ENCODE data around the gene RPL7A.

The RPL7A gene

DNA sequence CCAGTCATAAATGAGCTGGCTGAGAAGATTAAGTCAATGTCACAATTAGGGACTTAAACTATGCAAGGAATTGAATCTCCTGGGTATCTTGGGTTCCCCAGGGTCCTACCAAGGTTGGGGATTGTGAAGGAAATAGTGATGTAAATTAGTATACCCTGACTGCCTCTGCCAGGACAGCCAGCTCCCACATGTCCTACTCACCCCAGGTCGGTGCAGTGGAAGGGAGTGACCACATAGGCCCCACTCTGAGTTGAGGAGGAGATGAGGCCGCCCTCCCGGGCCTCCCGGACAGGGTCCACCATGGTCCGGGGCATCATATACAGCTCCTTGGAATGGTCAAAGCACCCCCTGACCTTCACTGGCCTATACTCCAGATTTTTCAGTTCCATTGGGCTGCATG is 5.5 kb downstream of the RPL7A start:
- no peak overlapping the region for H3K4me3 ChIP-seq (ENCODE audit: low read depth in 1 of 5, low read length in 5 of 5)
- peaks cover 6 to 56% (median 47%) of the 10 kb centered on the region in 5 donors for H3K4me1 ChIP-seq (ENCODE audit: control insufficient read depth in 5 of 5, insufficient read depth in 5 of 5, low read length in 5 of 5)
- peaks cover 5 to 62% (median 41%) of the 10 kb centered on the region in 5 donors for H3K36me3 ChIP-seq (ENCODE audit: control insufficient read depth in 5 of 5, insufficient read depth in 5 of 5, low read length in 5 of 5)
- no peak overlapping the region for H3K27ac ChIP-seq (ENCODE audit: low read depth, low read length)
- no peaks in the 10 kb centered on the region for H3K27me3 ChIP-seq (ENCODE audit: control insufficient read depth in 5 of 5, insufficient read depth in 4 of 5, low read length in 5 of 5)
- no peak overlapping the region for H3K9ac ChIP-seq (ENCODE audit: low read length in 5 of 5)
- peaks cover 0 to 2% (median 0%) of the 10 kb centered on the region in 5 donors for H3K9me3 ChIP-seq (ENCODE audit: control insufficient read depth in 5 of 5, low read length in 5 of 5)

- H3K36me3 ChIP-seq (ENCODE audit: control insufficient read depth in 5 of 5, insufficient read depth in 5 of 5, low read length in 5 of 5): peaks cover 5 to 65% (median 38%) of the 10 kb centered on the region in 5 donors
Observed at GRCh38 chr9:133354766-133355165, 6.7 kb downstream of the RPL7A start.

DNA sequence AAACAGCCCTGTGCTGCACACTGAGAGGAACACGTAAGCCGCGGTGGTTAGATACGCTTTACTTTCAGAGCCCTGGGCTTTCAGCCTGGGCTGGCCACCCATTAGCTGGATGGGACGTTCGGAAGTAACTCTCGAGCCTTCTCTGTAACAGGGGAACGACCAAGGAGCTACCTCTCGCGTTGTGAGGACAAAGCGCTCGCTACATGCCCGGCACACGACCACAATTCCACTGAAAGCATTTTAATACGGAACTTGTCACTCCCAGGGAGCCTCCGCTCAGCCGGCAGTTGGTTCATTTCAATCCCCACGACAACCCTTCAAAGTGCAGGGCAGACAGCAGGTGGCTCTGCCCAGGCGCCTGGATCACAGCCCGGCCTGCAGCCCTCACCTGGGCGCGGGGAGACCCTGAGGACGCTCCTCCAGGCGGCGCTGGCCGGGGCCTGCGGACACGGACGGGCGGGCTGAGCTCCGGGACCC is 7.9 kb downstream of the RPL7A start:
- peak overlapping the region in 4 of 5 donors; percentile 79 to 87 (median 84) for H3K9ac ChIP-seq (ENCODE audit: low read length in 5 of 5)
- no peaks in the 10 kb centered on the region for H3K27me3 ChIP-seq (ENCODE audit: control insufficient read depth in 5 of 5, insufficient read depth in 4 of 5, low read length in 5 of 5)
- peaks cover 2 to 57% (median 37%) of the 10 kb centered on the region in 5 donors for H3K4me1 ChIP-seq (ENCODE audit: control insufficient read depth in 5 of 5, insufficient read depth in 5 of 5, low read length in 5 of 5)
- peaks cover 1 to 65% (median 37%) of the 10 kb centered on the region in 5 donors for H3K36me3 ChIP-seq (ENCODE audit: control insufficient read depth in 5 of 5, insufficient read depth in 5 of 5, low read length in 5 of 5)
- peak overlapping the region; percentile 72 to 88 (median 78) for H3K4me3 ChIP-seq (ENCODE audit: low read depth in 1 of 5, low read length in 5 of 5)
- H3K27ac ChIP-seq (ENCODE audit: low read depth, low read length): no peak overlapping the region
- H3K9me3 ChIP-seq (ENCODE audit: control insufficient read depth in 5 of 5, low read length in 5 of 5): peaks cover 0 to 2% (median 0%) of the 10 kb centered on the region in 5 donors

More at GRCh38 chr9:133354766-133355165, 6.7 kb downstream of the RPL7A start:
- Histone ChIP-seq H3K4me3 (ENCODE audit: low read depth in 1 of 5, low read length in 5 of 5) (peak overlapping the region in 1 of 5 donors; percentile 6), H3K27ac (ENCODE audit: low read depth, low read length) (no peak overlapping the region), H3K9ac (ENCODE audit: low read length in 5 of 5) (peak overlapping the region in 1 of 5 donors; percentile 1), H3K4me1 (ENCODE audit: control insufficient read depth in 5 of 5, insufficient read depth in 5 of 5, low read length in 5 of 5) (peaks cover 2 to 56% (median 42%) of the 10 kb centered on the region in 5 donors), H3K27me3 (ENCODE audit: control insufficient read depth in 5 of 5, insufficient read depth in 4 of 5, low read length in 5 of 5) (no peaks in the 10 kb centered on the region), H3K9me3 (ENCODE audit: control insufficient read depth in 5 of 5, low read length in 5 of 5) (peaks cover 0 to 2% (median 0%) of the 10 kb centered on the region in 5 donors)

DNA sequence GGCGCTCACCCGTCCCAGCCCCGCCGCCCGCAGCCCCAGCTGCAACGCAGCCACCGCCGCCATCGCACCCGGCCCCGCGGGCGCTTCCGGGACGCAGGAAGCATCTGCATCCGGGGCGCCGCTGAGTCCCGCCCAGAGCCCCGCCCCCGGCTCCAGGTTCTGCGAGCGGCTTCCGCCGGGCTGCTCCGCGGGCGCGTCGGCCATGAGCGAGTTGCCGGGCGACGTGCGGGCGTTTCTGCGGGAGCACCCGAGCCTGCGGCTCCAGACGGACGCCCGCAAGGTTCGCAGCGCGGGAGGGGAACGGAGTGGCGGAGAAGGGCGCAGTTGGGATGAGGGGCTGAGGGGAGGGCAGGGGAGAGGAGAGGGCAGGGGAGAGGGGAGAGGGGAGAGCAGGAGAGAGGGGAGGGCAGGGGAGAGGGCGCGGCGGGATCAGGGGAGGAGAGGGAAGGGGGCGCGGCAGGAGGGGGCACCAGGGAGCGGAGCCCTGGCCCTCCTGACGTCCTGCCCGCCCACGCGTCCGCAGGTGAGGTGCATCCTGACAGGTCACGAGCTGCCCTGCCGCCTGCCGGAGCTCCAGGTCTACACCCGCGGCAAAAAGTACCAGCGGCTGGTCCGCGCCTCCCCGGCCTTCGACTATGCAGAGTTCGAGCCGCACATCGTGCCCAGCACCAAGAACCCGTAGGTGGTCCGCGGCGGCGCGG is 8.5 kb downstream of the RPL7A start, which contains the start of the genes SURF1 and SURF2:
Gene SURF1 (minus strand): TSS at position 97 of the 701 bp plus-strand sequence. CDS start 34 bp downstream, at position 63.
Gene SURF2 (plus strand): TSS at position 160 of the 701 bp plus-strand sequence. CDS start 43 bp downstream, at position 203.
- Histone ChIP-seq H3K27me3 (ENCODE audit: control insufficient read depth in 5 of 5, insufficient read depth in 4 of 5, low read length in 5 of 5) (no peaks in the 10 kb centered on the region), H3K36me3 (ENCODE audit: control insufficient read depth in 5 of 5, insufficient read depth in 5 of 5, low read length in 5 of 5) (peaks cover 0 to 65% (median 37%) of the 10 kb centered on the region in 5 donors), H3K4me1 (ENCODE audit: control insufficient read depth in 5 of 5, insufficient read depth in 5 of 5, low read length in 5 of 5) (peaks cover 2 to 54% (median 37%) of the 10 kb centered on the region in 5 donors), H3K4me3 (ENCODE audit: low read depth in 1 of 5, low read length in 5 of 5) (peak within 1 kb of the TSS; percentile 72 to 88 (median 78)), H3K9ac (ENCODE audit: low read length in 5 of 5) (peak within 1 kb of the TSS in 4 of 5 donors; percentile 79 to 87 (median 84)), H3K27ac (ENCODE audit: low read depth, low read length) (no peak within 1 kb of the TSS), H3K9me3 (ENCODE audit: control insufficient read depth in 5 of 5, low read length in 5 of 5) (peaks cover 0 to 2% (median 0%) of the 10 kb centered on the region in 5 donors)

DNA sequence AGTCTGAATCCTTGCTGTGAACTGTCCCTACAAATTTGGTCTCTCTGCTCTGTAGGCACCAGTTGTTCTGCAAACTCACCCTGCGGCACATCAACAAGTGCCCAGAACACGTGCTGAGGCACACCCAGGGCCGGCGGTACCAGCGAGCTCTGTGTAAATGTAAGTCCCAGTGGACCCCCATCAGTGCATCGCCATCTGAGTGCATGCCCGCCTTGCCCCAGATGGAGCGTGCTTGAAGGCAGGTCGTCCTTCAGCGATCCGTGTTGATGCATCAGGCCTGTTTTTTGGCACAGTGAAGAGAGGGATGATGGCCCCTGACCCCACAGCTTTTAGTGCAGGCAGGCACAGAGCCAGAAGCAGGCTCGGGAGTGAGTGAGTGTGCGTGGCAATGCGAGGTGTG is 9.6 kb downstream of the RPL7A start:
- H3K36me3 ChIP-seq (ENCODE audit: control insufficient read depth in 5 of 5, insufficient read depth in 5 of 5, low read length in 5 of 5): peaks cover 0 to 65% (median 37%) of the 10 kb centered on the region in 5 donors
- peak overlapping the region in 1 of 5 donors; percentile 41 for H3K9ac ChIP-seq (ENCODE audit: low read length in 5 of 5)
- H3K4me1 ChIP-seq (ENCODE audit: control insufficient read depth in 5 of 5, insufficient read depth in 5 of 5, low read length in 5 of 5): peaks cover 2 to 53% (median 36%) of the 10 kb centered on the region in 5 donors
- H3K4me3 ChIP-seq (ENCODE audit: low read depth in 1 of 5, low read length in 5 of 5): peak overlapping the region in 2 of 5 donors; percentile 72 to 78
- no peak overlapping the region for H3K27ac ChIP-seq (ENCODE audit: low read depth, low read length)
- no peaks in the 10 kb centered on the region for H3K9me3 ChIP-seq (ENCODE audit: control insufficient read depth in 5 of 5, low read length in 5 of 5)
- H3K27me3 ChIP-seq (ENCODE audit: control insufficient read depth in 5 of 5, insufficient read depth in 4 of 5, low read length in 5 of 5): no peaks in the 10 kb centered on the region

DNA sequence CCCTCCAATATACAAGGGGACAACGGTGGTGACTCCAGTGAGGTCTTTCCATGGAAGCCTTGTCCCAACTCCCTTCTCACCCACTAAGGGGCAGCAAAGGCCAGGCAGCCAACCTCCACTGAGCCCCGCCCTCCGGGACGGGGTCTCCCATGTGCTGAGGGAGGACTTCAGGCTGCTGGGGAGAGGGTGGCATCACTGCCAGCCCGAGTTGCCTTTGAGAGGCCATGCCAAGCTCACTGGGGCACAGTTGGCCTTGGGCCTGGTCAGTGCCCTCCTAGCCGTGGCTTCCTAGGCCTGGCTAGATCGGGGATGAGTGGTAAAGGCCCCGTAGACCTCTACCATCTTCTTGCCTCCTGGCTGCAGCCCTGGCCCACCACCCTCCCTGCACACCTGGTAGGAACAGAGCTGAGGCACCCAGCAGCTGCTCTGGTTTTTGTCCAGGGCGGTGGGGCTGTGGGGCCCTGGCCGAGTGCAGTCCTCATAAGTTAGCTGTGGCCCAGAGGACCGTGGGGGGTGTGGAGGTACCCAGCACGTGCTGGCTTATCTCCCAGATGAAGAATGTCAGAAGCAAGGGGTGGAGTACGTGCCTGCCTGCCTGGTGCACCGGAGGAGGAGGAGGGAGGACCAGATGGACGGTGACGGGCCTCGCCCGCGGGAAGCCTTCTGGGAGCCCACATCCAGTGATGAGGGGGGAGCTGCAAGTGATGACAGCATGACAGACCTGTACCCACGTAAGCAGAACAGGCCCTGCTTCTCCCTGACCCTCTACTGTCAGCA is 11.6 kb downstream of the RPL7A start:
- Histone ChIP-seq H3K27me3 (ENCODE audit: control insufficient read depth in 5 of 5, insufficient read depth in 4 of 5, low read length in 5 of 5) (no peaks in the 10 kb centered on the region), H3K4me1 (ENCODE audit: control insufficient read depth in 5 of 5, insufficient read depth in 5 of 5, low read length in 5 of 5) (peaks cover 3 to 55% (median 36%) of the 10 kb centered on the region in 5 donors), H3K9me3 (ENCODE audit: control insufficient read depth in 5 of 5, low read length in 5 of 5) (no peaks in the 10 kb centered on the region), H3K9ac (ENCODE audit: low read length in 5 of 5) (peak overlapping the region in 1 of 5 donors; percentile 42), H3K36me3 (ENCODE audit: control insufficient read depth in 5 of 5, insufficient read depth in 5 of 5, low read length in 5 of 5) (peaks cover 0 to 66% (median 48%) of the 10 kb centered on the region in 5 donors), H3K27ac (ENCODE audit: low read depth, low read length) (no peak overlapping the region), H3K4me3 (ENCODE audit: low read depth in 1 of 5, low read length in 5 of 5) (no peak overlapping the region)

GRCh38 chr9:133360400-133361393 is 12.7 kb downstream of the RPL7A start:
- H3K4me3 ChIP-seq (ENCODE audit: low read depth in 1 of 5, low read length in 5 of 5): no peak overlapping the region
- peaks cover 2 to 74% (median 59%) of the 10 kb centered on the region in 5 donors for H3K36me3 ChIP-seq (ENCODE audit: control insufficient read depth in 5 of 5, insufficient read depth in 5 of 5, low read length in 5 of 5)
- peaks cover 2 to 43% (median 28%) of the 10 kb centered on the region in 5 donors for H3K4me1 ChIP-seq (ENCODE audit: control insufficient read depth in 5 of 5, insufficient read depth in 5 of 5, low read length in 5 of 5)
- peak overlapping the region in 1 of 5 donors; percentile 0 for H3K9ac ChIP-seq (ENCODE audit: low read length in 5 of 5)
- H3K27ac ChIP-seq (ENCODE audit: low read depth, low read length): no peak overlapping the region
- H3K27me3 ChIP-seq (ENCODE audit: control insufficient read depth in 5 of 5, insufficient read depth in 4 of 5, low read length in 5 of 5): no peaks in the 10 kb centered on the region
- H3K9me3 ChIP-seq (ENCODE audit: control insufficient read depth in 5 of 5, low read length in 5 of 5): no peaks in the 10 kb centered on the region

- Histone ChIP-seq H3K27me3 (ENCODE audit: control insufficient read depth in 5 of 5, insufficient read depth in 4 of 5, low read length in 5 of 5) (no peaks in the 10 kb centered on the region), H3K4me1 (ENCODE audit: control insufficient read depth in 5 of 5, insufficient read depth in 5 of 5, low read length in 5 of 5) (peaks cover 2 to 39% (median 23%) of the 10 kb centered on the region in 5 donors), H3K4me3 (ENCODE audit: low read depth in 1 of 5, low read length in 5 of 5) (no peak overlapping the region), H3K36me3 (ENCODE audit: control insufficient read depth in 5 of 5, insufficient read depth in 5 of 5, low read length in 5 of 5) (peaks cover 6 to 83% (median 68%) of the 10 kb centered on the region in 5 donors), H3K9me3 (ENCODE audit: control insufficient read depth in 5 of 5, low read length in 5 of 5) (no peaks in the 10 kb centered on the region), H3K9ac (ENCODE audit: low read length in 5 of 5) (no peak overlapping the region), H3K27ac (ENCODE audit: low read depth, low read length) (no peak overlapping the region)
Observed at GRCh38 chr9:133361507-133362092, 13.6 kb downstream of the RPL7A start.

All from subcutaneous abdominal adipose tissue (tissue), 5 donors.